DOHH2 (cell line): ENCODE measurements around the gene POLDIP2.

Source experiments
- H3F3A ChIP-seq: fragments of 200-600 bp; sonication (generic), shearing (Covaris generic); 2 replicates; pipeline ENCODE4 v1.6.0; 2016; ENCODE audit warnings: antibody characterized with exemption, mild to moderate bottlenecking; ENCODE audit not compliant: control insufficient read depth, insufficient read depth
- H3K27ac ChIP-seq: fragments of 200-600 bp; sonication (generic); 2 replicates; pipeline ENCODE4 v1.5.1; 2014; ENCODE audit warnings: low read depth, mild to moderate bottlenecking, low read length, moderate library complexity
- H3K27me3 ChIP-seq: fragments of 200-600 bp; sonication (generic); 2 replicates; pipeline ENCODE4 v1.6.1; 2014; ENCODE audit warnings: mild to moderate bottlenecking, low read length, mixed read lengths; ENCODE audit not compliant: control insufficient read depth
- H3K36me3 ChIP-seq: fragments of 200-600 bp; sonication (generic); 2 replicates; pipeline ENCODE4 v1.6.1; 2014; ENCODE audit warnings: mild to moderate bottlenecking, low read length, moderate library complexity, mixed read lengths; ENCODE audit not compliant: control insufficient read depth
- H3K4me1 ChIP-seq: fragments of 200-600 bp; sonication (generic); 2 replicates; pipeline ENCODE4 v1.6.1; 2014; ENCODE audit warnings: mild to moderate bottlenecking, low read length, mixed read lengths; ENCODE audit not compliant: control insufficient read depth
- H3K4me2 ChIP-seq: fragments of 200-600 bp; sonication (generic); 2 replicates; pipeline ENCODE4 v1.6.0; 2014; ENCODE audit warnings: mild to moderate bottlenecking, low read length, moderate library complexity
- H3K4me3 ChIP-seq: fragments of 200-600 bp; sonication (generic); 2 replicates; pipeline ENCODE4 v1.5.1; 2014; ENCODE audit warnings: mild to moderate bottlenecking, low read length, mixed read lengths
- H3K79me2 ChIP-seq: fragments of 200-600 bp; sonication (generic); 2 replicates; pipeline ENCODE4 v1.6.1; 2014; ENCODE audit warnings: mild to moderate bottlenecking, low read length, mixed read lengths; ENCODE audit not compliant: control insufficient read depth
- H3K9me2 ChIP-seq: fragments of 200-600 bp; sonication (generic); replicated peaks from 2 replicates; pipeline ENCODE4 v1.6.1; 2014; ENCODE audit warnings: mild to moderate bottlenecking, low read length, mixed read lengths; ENCODE audit not compliant: control insufficient read depth
- H3K9me3 ChIP-seq: fragments of 200-600 bp; sonication (generic); 2 replicates; pipeline ENCODE4 v1.6.1; 2014; ENCODE audit warnings: antibody characterized with exemption, low read length, mixed read lengths; ENCODE audit not compliant: control insufficient read depth, insufficient read depth
- H4K20me1 ChIP-seq: fragments of 200-600 bp; sonication (generic); 2 replicates; pipeline ENCODE4 v1.6.0; 2014; ENCODE audit warnings: low read depth, mild to moderate bottlenecking, antibody characterized with exemption, low read length, moderate library complexity; ENCODE audit not compliant: control insufficient read depth, insufficient read depth
- CTCF ChIP-seq: fragments of 200-600 bp; sonication (generic); IDR thresholded peaks from one replicate; pipeline ENCODE4 v1.5.1; 2014; ENCODE audit warnings: antibody characterized with exemption, mild to moderate bottlenecking, low read depth, low read length; ENCODE audit not compliant: poor library complexity, severe bottlenecking
- EZH2phosphoT487 ChIP-seq: fragments of 200-600 bp; sonication (generic); IDR thresholded peaks from 2 replicates; pipeline ENCODE4 v1.6.1; 2017; ENCODE audit warnings: borderline replicate concordance, mild to moderate bottlenecking, antibody characterized with exemption, low read length, moderate library complexity, mixed read lengths

The POLDIP2 gene

GRCh38 chr17:28342313-28342712 lies 15.0 kb downstream of the POLDIP2 start:
- peaks cover 52% of the 10 kb centered on the region for H3K36me3 ChIP-seq
- H3F3A ChIP-seq, result peaks cover 7% of the 10 kb centered on the region; the same call in 1 of the 2 replicates
- peaks cover 3% of the 10 kb centered on the region; the same call in 1 of the 2 replicates for H3K4me1 ChIP-seq
- no peaks in the 10 kb centered on the region for H3K9me3 ChIP-seq
- H3K9me2 ChIP-seq, result no peaks in the 10 kb centered on the region
- no peak overlapping the region for H3K4me3 ChIP-seq
- peaks cover 13% of the 10 kb centered on the region for H3K79me2 ChIP-seq
- no peak for TF ChIP-seq EZH2phosphoT487
- no peak for TF ChIP-seq CTCF
- H4K20me1 ChIP-seq, result 0 out of 2 replicates have a peak, but pooled peaks cover 3% of the 10 kb centered on the region
- H3K27ac ChIP-seq, result no peak overlapping the region
- no peak overlapping the region for H3K4me2 ChIP-seq
- no peaks in the 10 kb centered on the region for H3K27me3 ChIP-seq

- peaks cover 8% of the 10 kb centered on the region for H3K4me1 ChIP-seq
- H3K4me3 ChIP-seq, result no peak overlapping the region
- TF ChIP-seq CTCF, result no peak
- no peak for TF ChIP-seq EZH2phosphoT487
- 0 out of 2 replicates have a peak, but pooled peaks cover 3% of the 10 kb centered on the region for H4K20me1 ChIP-seq
- H3K9me2 ChIP-seq, result no peaks in the 10 kb centered on the region
- peaks cover 21% of the 10 kb centered on the region for H3K79me2 ChIP-seq
- H3K27me3 ChIP-seq, result no peaks in the 10 kb centered on the region
- H3K9me3 ChIP-seq, result no peaks in the 10 kb centered on the region
- H3K4me2 ChIP-seq, result no peak overlapping the region
- H3K27ac ChIP-seq, result no peak overlapping the region
- H3F3A ChIP-seq, result 0 out of 2 replicates have a peak, but pooled peaks cover 2% of the 10 kb centered on the region
- peaks cover 44% of the 10 kb centered on the region for H3K36me3 ChIP-seq
Measured at GRCh38 chr17:28341516-28341915, 15.8 kb downstream of the POLDIP2 start.

GRCh38 chr17:28340374-28340773 lies 17.0 kb downstream of the POLDIP2 start:
- peaks cover 33% of the 10 kb centered on the region for H3K36me3 ChIP-seq
- no peak for TF ChIP-seq CTCF
- TF ChIP-seq EZH2phosphoT487, result no peak
- 0 out of 2 replicates have a peak, but pooled peaks cover 3% of the 10 kb centered on the region for H4K20me1 ChIP-seq
- H3K4me1 ChIP-seq, result peaks cover 13% of the 10 kb centered on the region
- H3K4me3 ChIP-seq, result no peak overlapping the region
- no peaks in the 10 kb centered on the region for H3K27me3 ChIP-seq
- no peaks in the 10 kb centered on the region for H3F3A ChIP-seq
- no peak overlapping the region for H3K4me2 ChIP-seq
- no peaks in the 10 kb centered on the region for H3K9me2 ChIP-seq
- no peak overlapping the region for H3K27ac ChIP-seq
- no peaks in the 10 kb centered on the region for H3K9me3 ChIP-seq
- peaks cover 31% of the 10 kb centered on the region for H3K79me2 ChIP-seq
